Panc1 (cell line): ENCODE results near the gene GDF10. TPM values are rescaled to one million over a fixed set of nuclear protein-coding genes. Genes with fewer than 3 reads are reported as not detected.

Experiments
- ATAC-seq: fragments of 200-7000 bp; cut with Tn5 transposase; 2 replicates; pipeline ENCODE4 v1.9.1; 2020; ENCODE audit warnings: mild to moderate bottlenecking, moderate library complexity
- BruUV-seq: library from RNA; stranded (reverse); fragments of 400-500 nt; replicated peaks from 2 replicates; lab custom pipeline; 2021; lab: Mats Ljungman, UMichigan
- CTCF ChIA-PET: fragments of 300-600 bp; sonication (Branson Sonifier 250); formaldehyde crosslinking; loops from one replicate; lab custom pipeline; 2022; ENCODE audit warnings: antibody characterized with exemption; lab: Charles Lee
- POLR2A ChIA-PET: fragments of 300-600 bp; sonication (Branson Sonifier 250); formaldehyde crosslinking; loops from one replicate; lab custom pipeline; 2022; ENCODE audit warnings: antibody characterized with exemption; lab: Charles Lee
- DNase-seq: peaks from one replicate; pipeline ENCODE4 v3.0.0-alpha.2; 2010; ENCODE audit warnings: low read depth, low spot score
- H3K27ac ChIP-seq: 2 replicates; pipeline ENCODE4 v1.5.1; 2011; ENCODE audit warnings: mild to moderate bottlenecking, low read length, inconsistent platforms
- H3K27me3 ChIP-seq: fragments of 200-500 bp; sonication (Bioruptor generic); 2 replicates; pipeline ENCODE4 v1.6.0; 2014; ENCODE audit warnings: low read length, inconsistent platforms; ENCODE audit not compliant: control insufficient read depth, insufficient read depth
- H3K36me3 ChIP-seq: fragments of 200-500 bp; sonication (Bioruptor generic); 2 replicates; pipeline ENCODE4 v1.5.1; 2014; ENCODE audit warnings: inconsistent platforms, mild to moderate bottlenecking, low read length, moderate library complexity; ENCODE audit not compliant: control insufficient read depth, insufficient read depth
- H3K4me1 ChIP-seq: 2 replicates; pipeline ENCODE4 v1.5.1; 2011; ENCODE audit warnings: inconsistent platforms, mild to moderate bottlenecking, low read length, moderate library complexity; ENCODE audit not compliant: control insufficient read depth, insufficient read depth
- H3K4me3 ChIP-seq, 2 experiments: 2 replicates each; pipeline ENCODE4 v1.5.1; 2011 to 2012; ENCODE audit warnings: low read depth in 2 of 2, low read length in 2 of 2, mild to moderate bottlenecking in 2 of 2, inconsistent platforms in 1 of 2, moderate library complexity in 1 of 2
- H3K9me3 ChIP-seq: fragments of 200-500 bp; sonication (Bioruptor generic); 2 replicates; pipeline ENCODE4 v1.5.1; 2014; ENCODE audit warnings: low read depth, mild to moderate bottlenecking, inconsistent platforms, low read length, moderate library complexity; ENCODE audit not compliant: control insufficient read depth, insufficient read depth
- CTCF ChIP-seq: fragments of 450-650 bp; IDR thresholded peaks from 2 replicates; pipeline ENCODE4 v1.5.1; 2017; ENCODE audit warnings: mild to moderate bottlenecking
- POLR2AphosphoS5 ChIP-seq: IDR thresholded peaks from 2 replicates; pipeline ENCODE4 v1.6.1; 2012; ENCODE audit warnings: mild to moderate bottlenecking, low read depth, low read length, moderate library complexity
- REST ChIP-seq, 2 experiments: IDR thresholded peaks; 2 replicates each; pipeline ENCODE4 v1.6.1; 2011 to 2012; ENCODE audit warnings: low read depth in 2 of 2, control low read depth in 1 of 2, low read length in 1 of 2, mild to moderate bottlenecking in 1 of 2, moderate library complexity in 1 of 2; ENCODE audit not compliant: insufficient read depth in 1 of 2
- SIN3A ChIP-seq: IDR thresholded peaks from 2 replicates; pipeline ENCODE4 v1.6.1; 2012; ENCODE audit warnings: low read depth, mild to moderate bottlenecking, low read length, moderate library complexity, borderline replicate concordance; ENCODE audit not compliant: insufficient read depth
- TCF7L2 ChIP-seq: IDR thresholded peaks from 2 replicates; pipeline ENCODE4 v1.6.1; 2011; ENCODE audit warnings: mild to moderate bottlenecking, low read depth, low read length, inconsistent platforms
- in situ Hi-C: cut with HindIII; loops from 2 replicates; pipeline ENCODE4 v1.10.0; 2016; ENCODE audit warnings: low sequenced_read_pairs, low pct_unique_long_range_greater_than_20kb
- intact Hi-C: fragments of 100-400 bp; cut with micrococcal nuclease; formaldehyde crosslinking; loops from one replicate; pipeline ENCODE4 v1.10.0; 2022; ENCODE audit not compliant: unreplicated experiment
- total RNA-seq: library from RNA; stranded (reverse); gene quantifications from one replicate; pipeline ENCODE4 v1.2.1, GENCODE V29; 2021; ENCODE audit not compliant: unreplicated experiment

The GDF10 gene
- total RNA-seq, 1 experiment from 2014 or later, result 1.2 TPM

- in situ Hi-C loops, result no loop called here
- Histone ChIP-seq H3K36me3 (no peaks in the 10 kb centered on the region), H3K27me3 (no peaks in the 10 kb centered on the region), H3K4me1 (peaks cover 1% of the 10 kb centered on the region; the same call in 1 of the 2 replicates), H3K9me3 (no peaks in the 10 kb centered on the region), H3K27ac (no peak overlapping the region), H3K4me3 (no peak overlapping the region)
- no TSS peak for BruUV-seq
- ATAC-seq (no peak), DNase-seq (no peak)
- TF ChIP-seq REST (IDR thresholded peaks at IDR 0.05; ENCODE audit: insufficient read depth in 1 of 2, low read depth in 2 of 2, low read length in 1 of 2), result no peak
- TF ChIP-seq TCF7L2, result no peak
- TF ChIP-seq POLR2AphosphoS5, result no peak
- TF ChIP-seq SIN3A, result no peak
- no peak for TF ChIP-seq CTCF
- intact Hi-C loops, result no loop called here
- POLR2A ChIA-PET, result no interaction called here
- CTCF ChIA-PET, result no interaction called here
Measured at GRCh38 chr10:47359101-47359500, 59.1 kb downstream of the GDF10 start.

- in situ Hi-C loops, result no loop called here
Measured at GRCh38 chr10:47359626-47360418, 59.8 kb downstream of the GDF10 start.

More at GRCh38 chr10:47359626-47360418, 59.8 kb downstream of the GDF10 start:
- peaks cover 4% of the 10 kb centered on the region; the same call in 1 of the 2 replicates for H3K4me1 ChIP-seq
- no peak overlapping the region for H3K4me3 ChIP-seq
- no TSS peak for BruUV-seq
- ATAC-seq (no peak), DNase-seq (no peak)
- no peak overlapping the region for H3K27ac ChIP-seq
- no peak for TF ChIP-seq CTCF
- no peak for TF ChIP-seq POLR2AphosphoS5
- no peak for TF ChIP-seq SIN3A
- no peak for TF ChIP-seq REST (IDR thresholded peaks at IDR 0.05; ENCODE audit: insufficient read depth in 1 of 2, low read depth in 2 of 2, low read length in 1 of 2)
- TF ChIP-seq TCF7L2, result no peak
- no peaks in the 10 kb centered on the region for H3K9me3 ChIP-seq
- ChIA-PET CTCF (interaction anchor here (0.9 kb wide), 1 partner anchor 44 kb away, joined by 3 read pairs; no protein-coding TSS in a partner anchor), POLR2A (interaction anchor here (0.6 kb wide), 1 partner anchor 24 kb away, joined by 3 read pairs; the partner anchor contains the start of gene ZNF488)
- no peaks in the 10 kb centered on the region for H3K27me3 ChIP-seq
- intact Hi-C loops, result no loop called here
- H3K36me3 ChIP-seq, result no peaks in the 10 kb centered on the region
